NCI-H748 (cell line): ENCODE results near the gene HAPSTR1.
"Not testable (repeated sequence)": the region's sequence is repeated elsewhere in the genome, so short reads cannot be mapped to it uniquely, and the experiment has no call there.

Experiments used
- DNase-seq: peaks from one replicate; lab custom pipeline; 2025; ENCODE audit not compliant: unreplicated experiment; lab: John Stamatoyannopoulos, UW

Gene HAPSTR1

DNA sequence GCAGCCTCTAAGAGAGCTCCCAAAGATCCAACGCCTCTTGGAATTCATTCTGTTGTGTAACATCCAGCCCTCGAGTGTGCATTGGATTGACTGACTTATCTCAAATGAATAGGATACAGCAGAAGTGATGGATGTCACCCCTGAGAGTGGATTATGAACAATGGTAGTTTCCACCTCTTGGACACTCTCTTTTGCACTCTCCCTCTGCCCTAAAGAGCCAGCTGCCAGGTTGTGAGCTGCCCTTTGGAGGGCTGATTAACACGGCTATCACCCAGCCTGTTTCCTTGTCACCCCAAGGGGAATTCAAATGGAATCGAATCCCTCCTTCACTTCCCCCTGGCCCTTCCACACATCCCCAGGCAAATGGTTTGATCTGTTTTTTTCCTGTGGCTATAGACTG, 21.2 kb upstream of the HAPSTR1 start:
- DNase-seq, result no peak

DNA sequence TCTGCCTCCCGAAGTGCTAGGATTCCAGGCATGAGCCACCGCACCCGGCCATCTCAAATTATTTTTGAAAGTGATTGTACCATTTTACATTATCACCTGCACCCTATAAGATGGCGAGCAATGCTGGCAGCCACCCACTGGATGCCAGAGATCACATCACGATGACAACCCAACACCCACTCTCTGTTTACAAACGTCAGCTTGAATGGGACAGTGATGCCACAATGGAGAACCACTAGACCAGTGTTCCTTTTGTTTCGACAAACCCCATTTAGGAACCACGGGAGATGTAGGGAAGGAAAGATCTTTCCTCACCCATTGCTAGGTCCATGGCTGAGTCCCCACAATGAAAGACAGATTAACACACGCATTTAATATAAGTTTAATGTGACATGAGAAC, 20.1 kb upstream of the HAPSTR1 start:
- no peak for DNase-seq

DNA sequence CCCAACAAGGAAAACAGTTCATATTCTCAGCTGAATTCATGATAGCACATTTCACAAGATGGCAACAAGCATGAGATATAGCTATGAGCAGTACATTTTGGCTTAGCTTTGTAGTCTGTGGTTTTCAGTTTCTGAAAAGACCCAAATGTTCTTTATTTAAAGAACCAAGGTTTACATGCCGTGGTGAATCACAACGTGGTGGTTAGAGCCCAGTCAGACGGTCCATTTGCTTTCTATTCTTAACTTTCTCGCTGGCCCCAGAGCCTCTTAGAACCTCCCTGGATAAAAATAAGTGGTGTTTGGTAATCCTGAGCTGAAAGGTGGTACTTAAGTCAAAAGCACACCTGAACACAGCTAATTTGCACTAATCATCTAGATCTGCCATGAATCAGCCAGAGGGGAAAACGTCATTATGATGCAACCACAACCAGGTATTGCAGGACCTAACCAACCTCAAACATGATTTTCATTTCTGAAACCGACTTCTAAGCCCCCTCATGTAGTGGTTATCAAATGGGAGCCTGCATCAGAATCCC, 18.6 kb upstream of the HAPSTR1 start:
- peak; percentile 13 for DNase-seq

DNA sequence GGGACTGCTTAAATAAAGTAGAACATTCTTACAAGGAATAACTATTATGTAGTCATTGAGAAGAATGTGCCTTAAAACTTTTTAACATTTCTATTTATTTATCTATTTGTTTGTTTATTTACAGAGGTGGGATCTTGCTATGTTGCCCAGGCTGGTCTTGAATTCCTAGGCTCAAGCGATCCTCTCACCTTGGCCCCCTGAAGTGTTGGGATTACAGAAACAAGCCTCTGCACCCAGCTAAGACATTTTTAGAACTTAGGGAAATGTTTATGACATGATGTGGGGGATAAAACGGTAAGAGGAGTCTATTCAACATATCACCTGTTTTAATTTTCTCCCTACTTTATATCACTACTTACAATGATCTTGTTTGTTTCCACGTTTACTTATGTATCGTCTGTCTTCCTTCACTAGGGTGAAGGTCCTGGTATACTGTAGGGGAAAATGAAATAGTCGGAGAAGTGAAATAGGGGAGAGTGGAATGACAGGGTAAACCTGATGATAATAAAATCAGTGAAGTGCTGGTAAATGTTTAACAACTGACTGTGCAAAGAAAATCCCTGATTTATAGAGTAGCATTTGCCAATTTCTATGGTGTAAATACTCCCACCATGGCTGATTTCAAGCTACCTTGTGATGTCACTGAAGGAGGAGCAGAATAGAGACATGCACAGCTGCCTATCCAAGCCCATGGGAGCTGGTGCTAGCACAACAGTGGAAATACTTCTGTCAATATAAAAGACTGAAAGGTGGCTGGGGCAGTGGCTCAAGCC, 16.0 kb upstream of the HAPSTR1 start:
- no peak for DNase-seq

DNA sequence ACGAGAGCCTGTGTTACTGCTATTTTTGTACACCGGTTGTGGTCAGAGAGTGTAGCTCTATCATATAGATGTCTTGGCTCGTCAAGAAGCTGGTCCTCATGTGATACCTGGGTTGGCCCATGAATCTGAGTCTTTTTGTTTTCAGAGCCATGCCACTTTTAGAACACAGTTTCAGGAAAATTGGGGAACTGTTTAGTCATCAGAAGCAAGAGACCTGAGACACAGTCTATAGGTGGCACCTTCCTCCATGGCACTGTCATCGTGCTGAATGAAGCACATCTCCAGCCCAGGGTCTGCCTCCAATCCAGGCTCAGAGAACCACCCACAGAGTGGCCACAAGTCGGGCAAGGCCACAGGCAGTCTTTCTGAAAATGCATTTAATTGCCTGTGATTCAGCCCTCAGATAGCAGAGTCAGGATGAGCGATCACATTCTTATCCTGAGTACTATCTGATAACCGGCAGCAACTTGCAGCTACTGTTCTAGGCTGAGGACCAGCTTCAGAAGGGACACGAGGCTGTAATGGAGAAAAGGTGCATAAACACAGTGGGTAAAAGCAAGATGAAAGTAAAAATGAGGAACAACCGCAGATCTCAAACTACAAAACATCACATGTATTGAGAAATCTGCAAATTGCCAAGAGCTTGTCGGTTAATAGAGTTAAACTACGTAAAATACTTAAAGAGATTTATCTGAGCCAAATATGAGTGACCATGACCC, 14.2 kb upstream of the HAPSTR1 start:
- no peak for DNase-seq

DNA sequence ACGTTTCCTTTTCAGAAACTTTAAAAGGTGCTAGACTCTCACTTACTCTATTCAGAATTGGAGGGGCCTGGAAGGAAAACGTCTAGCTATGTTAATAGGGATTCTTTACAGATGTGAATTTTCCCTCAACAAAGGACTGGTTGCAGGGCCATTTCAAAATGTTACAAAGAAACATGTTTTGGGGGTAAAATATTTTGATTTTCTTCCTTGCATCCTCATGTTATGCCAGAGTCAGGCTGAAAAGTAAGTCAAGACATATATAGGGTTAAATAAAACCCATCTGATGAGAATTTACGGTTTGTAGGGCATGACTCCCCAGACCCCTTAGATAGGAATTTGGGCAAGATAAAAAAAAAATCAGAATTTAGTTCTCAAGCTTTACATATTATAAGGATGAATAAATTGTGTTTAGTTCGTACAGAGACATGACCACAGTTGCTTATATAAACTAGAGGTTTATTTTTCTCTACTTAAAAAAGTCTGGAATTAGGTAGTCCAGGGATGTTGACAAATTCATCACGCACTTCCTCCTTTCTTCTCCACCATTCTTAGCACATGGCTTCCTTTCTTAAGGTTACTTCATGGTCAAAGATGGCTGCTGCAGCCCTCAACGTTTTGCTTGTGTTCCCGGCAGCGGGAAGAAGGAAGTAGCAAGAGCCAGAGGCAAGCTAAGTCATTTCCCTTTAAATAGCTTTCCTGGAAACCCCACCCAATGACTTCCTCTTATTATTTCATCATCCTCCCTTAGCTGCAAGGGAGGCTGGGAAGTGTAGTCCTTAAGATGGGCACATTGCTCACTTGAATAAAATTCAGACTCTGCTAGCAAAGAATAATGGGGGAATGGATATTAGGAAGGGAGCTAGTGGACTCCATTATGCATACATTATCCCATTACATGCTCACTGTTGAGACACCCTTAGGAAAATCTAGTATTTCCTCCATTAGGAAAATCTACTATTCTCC, 12.7 kb upstream of the HAPSTR1 start:
- peak; percentile 45 for DNase-seq

DNA sequence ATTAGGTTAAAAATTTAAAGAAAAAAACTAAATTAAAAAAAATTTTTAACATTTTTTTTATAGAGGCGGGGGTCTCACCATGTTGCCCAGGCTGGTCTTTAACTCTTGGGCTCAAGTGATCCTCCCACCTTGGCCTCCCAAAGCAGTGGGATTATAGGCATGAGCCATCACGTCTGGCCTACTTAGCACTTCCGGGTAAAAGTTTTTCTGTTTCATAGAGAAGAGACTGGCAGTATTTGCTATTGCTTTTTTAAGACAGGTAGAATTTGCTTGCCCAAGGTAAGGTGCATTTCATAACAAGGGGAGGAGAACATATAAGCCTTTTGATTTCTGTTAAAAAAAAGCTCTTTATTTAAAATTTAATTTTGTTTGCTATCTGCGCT, 12.0 kb upstream of the HAPSTR1 start:
- no peak for DNase-seq

DNA sequence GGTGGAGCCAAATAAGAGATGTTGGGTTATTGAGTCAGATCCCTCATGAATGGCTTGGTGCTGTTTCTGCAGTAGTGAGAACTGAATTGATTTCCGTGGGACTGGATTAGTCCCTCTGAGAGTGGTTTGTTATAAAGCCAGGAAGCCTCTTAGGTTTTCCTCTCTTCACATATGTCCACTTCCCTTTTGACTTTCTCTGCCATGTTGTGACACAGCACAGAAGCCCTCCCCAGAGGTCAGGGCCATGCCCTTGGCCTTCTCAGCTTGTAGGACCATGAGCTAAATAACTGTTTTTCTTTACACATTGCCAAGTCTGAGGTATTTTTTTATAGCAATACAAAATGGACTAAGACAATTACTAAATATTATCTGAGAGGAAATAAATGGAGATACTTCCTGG, 10.3 kb upstream of the HAPSTR1 start:
- no peak for DNase-seq

DNA sequence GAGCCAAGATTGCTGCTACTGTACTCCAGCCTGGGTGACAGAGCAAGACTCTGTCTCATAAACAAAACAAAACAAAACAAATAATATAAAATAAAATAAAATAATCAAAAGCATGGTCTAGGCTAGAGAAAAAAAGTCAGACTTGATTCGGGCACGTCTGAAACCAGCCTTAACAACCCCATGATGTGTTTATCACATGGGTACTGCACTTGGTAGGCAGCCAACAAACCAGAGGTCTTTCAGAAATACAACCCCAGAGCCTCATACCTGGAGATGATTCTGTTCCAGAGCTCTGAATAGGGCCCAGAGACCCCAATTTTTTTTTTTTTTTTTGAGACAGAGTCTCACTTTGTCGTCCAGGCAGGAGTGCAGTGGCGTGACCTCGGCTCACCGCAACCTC, 9.6 kb upstream of the HAPSTR1 start:
- DNase-seq, result no peak

DNA sequence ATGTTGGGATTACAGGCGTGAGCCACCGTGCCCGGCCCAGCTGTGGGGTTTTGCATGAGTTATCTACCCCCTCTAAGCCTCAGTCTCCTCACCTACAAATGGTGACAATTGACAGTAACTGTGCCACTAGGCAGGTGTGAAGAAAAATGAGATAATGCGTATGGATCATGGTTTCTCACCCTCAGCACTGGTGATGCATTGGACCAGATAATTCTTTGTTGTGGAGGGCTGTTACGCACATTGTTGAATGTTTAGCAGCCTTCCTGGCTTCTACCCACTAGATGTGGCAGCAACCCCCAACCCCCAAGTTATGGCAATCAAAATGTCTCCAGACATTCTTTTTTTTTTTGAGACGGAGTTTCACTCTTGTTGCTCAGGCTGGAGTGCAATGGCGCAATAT, 9.0 kb upstream of the HAPSTR1 start:
- DNase-seq, result no peak

DNA sequence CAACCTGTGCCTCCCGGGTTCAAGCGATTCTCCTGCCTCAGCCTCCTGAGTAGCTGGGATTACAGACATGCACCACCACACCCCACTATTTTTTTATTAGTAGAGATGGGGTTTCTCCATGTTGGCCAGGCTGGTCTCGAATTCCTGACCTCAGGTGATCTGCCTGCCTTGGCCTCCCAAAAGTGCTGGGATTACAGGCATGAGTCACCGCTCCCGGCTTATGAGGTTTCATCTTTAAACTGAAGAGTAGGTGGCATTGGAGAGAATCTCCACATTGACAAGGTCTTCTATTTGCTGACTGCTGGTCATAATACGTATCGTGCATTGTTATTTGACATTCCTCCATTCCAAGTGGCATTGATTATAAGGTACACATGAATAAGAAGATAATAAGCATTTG, 3.7 kb upstream of the HAPSTR1 start:
- not testable (repeated sequence) for DNase-seq

DNA sequence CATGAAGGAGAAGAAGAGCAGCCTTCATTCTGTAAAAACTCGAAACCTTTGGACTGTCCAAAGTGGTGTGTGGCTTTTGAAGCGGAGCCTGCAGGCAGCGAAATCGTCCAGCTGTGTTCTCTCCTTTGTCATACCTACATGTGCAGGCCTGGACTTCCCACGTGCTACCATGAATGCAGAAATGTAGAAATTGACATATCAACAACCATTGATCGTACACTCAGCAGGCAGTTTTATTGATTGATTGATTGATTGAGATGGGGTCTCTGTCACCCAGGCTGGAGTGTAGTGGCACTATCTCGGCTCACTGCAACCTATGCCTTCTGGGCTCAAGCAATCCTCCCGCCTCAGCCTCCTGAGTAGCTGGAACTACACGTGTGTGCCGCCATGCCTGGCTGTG, 2.6 kb upstream of the HAPSTR1 start:
- DNase-seq, result no peak

DNA sequence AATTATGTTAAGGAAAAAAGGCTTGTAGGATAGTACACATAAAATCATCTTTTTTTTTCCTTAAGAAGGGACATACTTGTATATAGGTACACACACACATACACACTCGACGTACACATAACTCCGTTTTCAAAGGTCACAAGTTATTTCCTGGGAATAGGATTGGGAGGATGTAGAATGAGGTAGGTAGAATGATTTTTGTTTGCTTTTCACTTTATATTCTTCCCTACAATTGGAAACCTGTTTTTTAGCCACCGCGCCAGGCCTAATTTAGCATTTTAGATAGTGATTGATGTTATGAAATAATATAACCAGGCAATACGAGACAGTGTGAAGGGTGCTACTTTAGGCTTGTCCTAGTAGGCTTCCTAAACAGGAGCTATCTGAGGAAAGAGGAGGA, 1.8 kb upstream of the HAPSTR1 start:
- no peak for DNase-seq

DNA sequence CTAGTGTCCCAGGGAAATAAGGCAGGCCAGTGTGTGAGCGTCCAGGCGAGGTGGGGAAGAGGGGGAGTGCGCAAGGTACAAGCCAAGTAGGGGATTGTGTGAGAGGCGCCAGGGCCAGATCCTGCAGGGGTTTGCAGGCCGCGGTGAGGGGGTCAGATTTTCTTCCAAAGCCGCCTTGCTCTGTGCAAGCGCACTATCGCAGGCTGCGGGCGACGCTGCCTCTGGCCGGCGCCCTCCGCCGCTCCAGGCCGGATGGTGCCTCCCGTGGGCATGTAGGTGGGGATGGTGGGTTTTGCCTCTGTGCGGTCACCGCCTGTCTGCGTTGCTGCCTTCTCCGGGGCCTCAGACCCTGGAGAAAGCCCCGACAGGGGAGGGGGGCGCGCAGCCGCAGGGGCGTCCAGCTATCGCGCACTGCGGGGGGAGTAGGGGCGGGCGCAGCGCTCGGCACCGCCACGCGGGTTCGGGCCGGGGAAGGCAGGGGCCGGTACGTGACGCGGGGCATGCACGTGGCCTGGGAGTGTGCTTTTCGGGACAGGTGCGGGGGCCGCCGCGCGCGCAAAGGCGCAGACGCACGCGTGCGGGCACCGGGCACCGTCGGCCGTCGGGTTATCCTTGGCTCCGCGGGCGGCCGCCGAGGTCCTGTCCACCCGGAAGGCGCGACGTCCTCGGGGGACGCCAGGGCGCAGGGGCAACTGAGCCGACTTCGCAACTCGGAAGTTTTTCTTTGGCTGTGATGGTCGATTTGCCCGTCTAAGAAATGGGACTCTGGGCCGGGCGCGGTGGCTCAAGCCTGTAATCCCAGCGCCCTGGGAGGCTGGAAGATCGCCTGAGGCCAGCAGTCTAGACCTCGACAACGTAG, 1.1 kb upstream of the HAPSTR1 start:
- peak; percentile 49 for DNase-seq

DNA sequence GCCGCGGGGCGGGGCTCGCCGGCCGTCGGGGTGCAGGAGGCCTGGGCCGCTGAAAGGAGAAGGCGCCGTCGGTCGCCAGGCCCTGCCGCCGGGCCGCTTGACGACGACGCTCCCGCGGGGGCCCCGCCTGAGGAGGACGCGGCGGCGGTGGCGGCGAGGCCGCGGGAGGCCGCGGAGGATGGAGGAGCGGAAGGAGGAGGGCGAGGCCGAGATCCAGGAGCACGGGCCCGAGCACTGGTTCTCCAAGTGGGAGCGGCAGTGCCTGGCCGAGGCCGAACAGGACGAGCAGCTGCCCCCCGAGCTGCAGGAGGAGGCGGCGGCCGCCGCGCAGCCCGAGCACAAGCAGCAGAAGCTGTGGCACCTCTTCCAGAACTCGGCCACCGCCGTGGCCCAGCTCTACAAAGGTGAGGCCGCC, 430 bp downstream of the HAPSTR1 start:
- DNase-seq, result peak; percentile 44

DNA sequence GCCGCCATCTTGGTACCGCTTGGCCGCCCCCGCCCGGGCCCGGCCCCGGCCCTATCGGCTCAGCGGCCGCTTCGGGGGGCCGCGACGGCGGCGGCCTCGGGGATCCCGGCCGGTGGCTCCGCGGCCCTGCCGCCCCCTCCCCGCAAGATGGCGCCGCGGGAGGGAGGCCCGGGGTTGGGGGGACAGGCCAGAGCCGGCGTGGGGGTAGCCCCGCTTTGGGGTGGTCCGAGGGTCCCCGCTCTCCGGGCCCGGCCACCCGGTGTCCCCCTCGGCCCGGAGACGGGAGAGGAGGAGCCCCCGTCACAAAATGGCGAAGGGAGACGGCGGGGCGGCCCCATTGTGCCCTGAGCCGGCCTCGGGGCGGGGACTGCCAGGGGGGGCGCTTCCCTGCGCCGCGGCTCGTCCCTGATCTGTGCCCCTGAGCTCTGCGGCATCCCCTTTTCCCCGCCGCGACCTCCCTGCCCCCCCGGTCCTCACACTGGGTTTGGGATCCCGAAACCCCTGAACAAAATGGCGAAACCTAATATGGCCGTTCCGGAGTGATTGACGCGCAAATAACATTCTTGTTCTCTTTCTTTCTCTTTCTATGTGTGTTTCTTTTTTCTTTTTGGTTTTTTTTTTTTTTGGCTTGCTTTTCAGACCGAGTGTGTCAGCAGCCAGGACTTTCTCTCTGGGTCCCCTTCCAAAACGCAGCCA, 986 bp downstream of the HAPSTR1 start:
- DNase-seq, result peak; percentile 14

DNA sequence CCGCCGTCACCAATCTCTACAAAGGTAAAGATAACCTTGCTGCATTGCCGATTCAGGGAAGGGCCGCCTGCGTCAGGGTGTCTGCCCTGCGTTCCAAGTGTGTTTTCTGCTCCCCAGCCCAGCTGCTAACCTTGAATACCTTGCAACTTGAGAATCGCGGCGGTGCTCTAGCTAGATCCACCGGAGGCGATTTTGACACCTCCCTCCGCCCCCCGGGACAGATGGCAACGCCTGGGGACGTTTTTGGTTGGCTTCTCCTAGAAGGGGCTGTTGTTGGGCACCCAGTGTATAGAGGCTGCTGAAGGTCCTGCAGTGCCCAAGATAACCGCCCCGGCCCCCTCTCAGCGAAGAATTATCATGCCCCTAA, 1.5 kb downstream of the HAPSTR1 start:
- peak; percentile 27 for DNase-seq

DNA sequence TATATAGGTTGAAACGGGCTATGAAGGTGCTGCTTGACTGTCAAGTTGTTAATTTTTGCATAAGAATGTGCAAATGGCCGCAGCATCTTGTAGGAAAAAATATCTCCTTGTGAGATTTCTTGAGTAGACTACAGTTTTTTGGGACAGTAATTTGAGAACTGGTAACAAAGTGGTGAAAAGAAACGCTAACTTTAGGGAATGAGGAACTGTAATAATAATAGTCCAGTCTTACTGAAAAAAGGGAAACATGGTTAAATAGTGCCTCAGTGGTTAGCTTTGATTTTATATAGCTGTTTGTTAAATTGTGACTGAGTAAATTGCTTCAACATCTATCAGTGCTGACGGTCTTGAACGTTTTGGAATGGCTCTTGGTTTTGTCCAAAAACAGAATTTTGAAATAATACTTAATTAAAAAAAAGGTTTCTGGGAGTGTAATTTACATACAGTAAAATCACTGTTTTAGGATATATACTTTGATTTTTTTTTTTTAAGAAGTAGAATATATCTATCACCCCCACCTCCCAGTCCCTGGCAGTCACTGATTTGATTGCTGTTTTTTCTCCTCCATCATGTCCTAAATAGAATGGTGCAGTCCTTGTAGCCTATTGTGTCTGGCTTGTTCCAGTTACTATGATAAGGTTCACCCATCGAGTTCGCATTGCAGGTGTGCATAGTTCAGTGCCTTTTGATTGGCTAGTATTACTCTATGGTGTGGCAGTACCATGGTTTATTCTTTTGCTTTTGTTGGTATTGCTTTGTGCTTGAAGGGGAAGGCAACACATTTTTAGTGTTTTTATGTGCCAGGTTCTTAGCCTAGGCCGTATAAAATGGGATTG, 2.8 kb downstream of the HAPSTR1 start:
- DNase-seq, result no peak

DNA sequence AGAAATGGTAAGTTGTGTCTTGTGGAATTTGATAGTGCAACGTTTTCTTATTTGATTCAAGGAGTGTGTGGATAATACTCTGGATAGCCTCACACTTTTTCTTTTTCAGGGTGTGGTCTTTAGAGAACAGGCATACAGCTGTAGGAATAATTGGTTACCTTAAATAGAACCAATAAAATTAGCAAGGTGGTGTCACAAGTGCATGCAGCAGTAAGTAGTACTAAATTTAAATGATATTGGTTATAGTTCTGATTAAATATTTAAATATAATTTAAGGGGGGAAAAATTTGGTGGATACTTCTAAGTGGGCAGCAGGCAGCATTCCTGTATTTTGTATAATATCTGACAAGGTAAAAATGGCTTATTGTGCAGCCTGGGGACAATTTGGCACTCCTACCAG, 3.7 kb downstream of the HAPSTR1 start:
- no peak for DNase-seq
